SK-N-DZ (cell line): ENCODE data around the gene BTBD9.
"Not testable (repeated sequence)": the region's sequence is repeated elsewhere in the genome, so short reads cannot be mapped to it uniquely, and the experiment has no call there.

ENCODE experiments used
- DNase-seq: peaks from one replicate; pipeline ENCODE4 v3.0.0-alpha.2; 2015; ENCODE audit warnings: low spot score

Gene BTBD9

DNA sequence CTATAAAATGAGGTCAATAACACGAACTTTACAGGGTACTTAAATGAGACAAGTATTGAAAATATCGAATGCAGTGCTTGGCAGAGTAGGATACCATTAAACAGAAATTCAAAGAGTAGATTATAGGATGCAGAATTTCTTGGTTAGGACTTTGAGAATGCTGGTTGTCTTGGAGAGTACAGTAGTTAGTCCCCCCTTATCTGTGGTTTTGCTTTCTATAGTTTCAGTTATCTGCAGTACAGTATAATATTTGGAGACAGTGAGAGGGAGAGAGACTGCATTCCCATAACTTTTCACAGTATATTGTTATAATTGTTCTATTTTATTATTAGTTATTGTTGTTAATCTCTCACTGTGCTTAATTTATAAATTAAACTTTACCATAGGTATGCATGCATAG is 290.5 kb downstream of the BTBD9 start:
- DNase-seq = no peak

DNA sequence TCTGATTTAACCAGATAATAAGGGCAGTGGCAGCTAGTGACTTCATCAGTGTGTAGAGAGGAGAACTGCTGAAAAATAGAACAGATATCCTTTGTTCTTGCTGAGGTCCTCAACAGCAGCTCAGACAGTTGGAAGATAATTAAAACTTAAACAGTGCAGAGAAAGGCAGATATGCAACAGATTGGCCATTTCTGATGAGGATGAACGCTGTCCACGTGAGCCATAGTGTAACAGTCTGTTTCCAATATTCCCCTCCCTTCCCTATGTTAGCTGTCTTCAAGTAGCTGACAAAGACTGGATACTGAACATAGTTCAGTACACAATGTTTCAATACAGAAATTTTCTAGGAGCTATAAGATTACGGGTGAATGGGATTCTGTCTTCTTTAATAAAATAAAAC is 291.4 kb downstream of the BTBD9 start:
- DNase-seq = no peak

DNA sequence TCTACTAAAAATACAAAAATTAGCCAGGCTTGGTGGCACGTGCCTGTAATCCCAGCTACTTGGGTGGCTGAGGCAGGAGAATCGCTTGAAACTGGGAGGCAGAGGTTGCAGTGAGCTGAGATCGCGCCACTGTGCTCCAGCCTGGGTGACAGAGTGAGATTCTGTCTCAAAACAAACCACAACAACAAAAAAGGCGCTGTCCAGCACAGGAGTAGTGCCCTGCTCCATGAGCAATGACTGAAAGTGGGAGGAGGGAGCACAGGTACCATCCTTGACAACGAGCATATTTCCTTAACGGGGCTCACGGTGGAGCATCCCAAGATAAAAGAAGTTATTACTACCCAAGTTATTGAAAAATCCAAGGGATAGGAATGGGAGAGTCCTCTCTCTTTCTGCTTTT is 291.9 kb downstream of the BTBD9 start:
- DNase-seq = not testable (repeated sequence)

DNA sequence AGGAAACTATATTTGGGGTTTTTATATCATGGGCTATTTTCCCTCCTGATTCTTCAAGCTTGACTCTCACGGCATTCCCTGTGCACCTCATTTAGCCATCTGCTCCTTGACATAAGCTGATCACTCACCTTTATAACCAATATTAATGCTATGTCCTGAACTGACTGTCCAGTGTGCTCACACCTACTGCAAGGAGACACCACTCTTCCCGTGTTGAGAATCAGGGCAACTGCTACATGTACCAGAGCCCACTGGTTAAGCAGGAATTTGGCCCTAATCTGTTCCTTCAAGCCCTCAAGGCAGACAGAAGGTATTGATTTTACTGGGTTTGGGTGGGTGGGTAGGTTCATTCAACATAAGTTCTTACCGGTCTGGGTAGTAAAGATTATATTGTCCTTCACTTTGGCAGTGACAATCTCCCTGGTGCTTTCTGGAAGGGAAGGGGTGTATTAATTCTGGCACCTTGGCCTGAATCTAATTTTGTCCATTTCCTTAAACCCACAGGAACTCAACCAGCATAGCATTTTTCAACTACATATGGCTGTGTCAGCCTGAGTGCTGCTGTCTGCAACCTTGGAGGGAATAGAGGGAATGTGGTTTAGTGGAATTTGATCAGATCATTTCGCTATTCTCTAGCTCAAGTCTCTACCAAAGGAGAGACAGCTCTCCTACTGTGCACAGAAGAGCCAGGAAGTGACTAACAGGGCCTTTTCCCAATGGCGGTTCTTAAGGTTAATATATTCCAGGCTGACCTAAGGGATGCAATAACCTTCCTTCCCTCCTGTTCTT is 293.2 kb downstream of the BTBD9 start:
- DNase-seq = no peak

DNA sequence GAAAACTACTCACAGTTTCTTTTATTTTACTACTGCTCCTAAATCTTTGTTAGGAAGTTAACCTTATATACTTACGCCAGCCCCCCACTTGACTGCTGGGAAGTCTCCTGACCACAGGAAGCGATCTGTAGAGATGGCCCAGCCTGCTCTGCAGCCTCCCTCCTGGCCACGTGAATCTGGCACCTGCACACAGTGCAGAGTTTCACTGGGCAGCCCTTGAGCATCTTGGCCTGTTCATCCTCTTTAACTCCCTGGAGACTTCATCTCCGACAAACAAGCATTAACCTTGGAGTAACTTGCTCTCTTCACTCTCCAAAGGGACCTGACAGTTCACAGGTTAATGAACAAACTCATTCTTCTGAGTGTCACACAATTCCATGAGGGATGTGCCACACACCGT is 294.1 kb downstream of the BTBD9 start:
- DNase-seq = peak; percentile 61

DNA sequence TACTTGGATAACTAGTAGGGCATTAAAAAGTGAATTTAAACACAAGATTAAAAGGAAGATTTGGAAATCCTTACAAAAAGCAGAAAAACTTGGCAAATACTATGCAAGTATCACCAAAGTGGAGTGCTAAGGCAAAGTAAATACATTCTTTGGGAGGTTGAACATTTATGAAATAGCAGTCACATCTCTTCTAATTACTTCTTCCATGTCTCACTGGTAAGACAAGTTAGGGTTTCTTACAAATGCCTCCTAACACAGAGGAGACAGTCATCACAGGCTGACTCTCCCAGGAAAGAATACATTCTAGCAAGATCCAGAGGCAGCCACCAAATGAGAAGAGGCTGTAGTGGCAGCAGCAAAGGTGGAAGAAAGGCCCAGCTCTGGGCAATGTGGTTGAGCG is 298.2 kb downstream of the BTBD9 start:
- DNase-seq = no peak

DNA sequence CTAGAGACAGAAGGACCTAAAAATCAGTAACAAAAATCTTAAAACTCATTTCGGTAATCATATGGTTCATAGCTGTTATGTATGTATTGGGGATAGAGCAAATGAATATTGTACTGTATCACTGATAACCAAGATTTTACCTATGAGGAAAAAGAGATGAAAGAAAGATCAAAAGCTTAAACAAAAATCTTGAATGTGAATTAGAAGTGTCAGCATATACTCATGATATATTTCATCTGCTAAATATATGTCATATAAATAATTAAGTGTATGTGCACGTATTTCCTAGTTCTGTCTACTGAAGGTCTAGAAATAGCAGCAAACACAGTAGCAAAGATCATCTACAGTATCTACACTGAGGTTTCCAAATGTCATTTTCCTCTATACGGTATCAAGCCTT is 299.8 kb downstream of the BTBD9 start:
- no peak for DNase-seq

DNA sequence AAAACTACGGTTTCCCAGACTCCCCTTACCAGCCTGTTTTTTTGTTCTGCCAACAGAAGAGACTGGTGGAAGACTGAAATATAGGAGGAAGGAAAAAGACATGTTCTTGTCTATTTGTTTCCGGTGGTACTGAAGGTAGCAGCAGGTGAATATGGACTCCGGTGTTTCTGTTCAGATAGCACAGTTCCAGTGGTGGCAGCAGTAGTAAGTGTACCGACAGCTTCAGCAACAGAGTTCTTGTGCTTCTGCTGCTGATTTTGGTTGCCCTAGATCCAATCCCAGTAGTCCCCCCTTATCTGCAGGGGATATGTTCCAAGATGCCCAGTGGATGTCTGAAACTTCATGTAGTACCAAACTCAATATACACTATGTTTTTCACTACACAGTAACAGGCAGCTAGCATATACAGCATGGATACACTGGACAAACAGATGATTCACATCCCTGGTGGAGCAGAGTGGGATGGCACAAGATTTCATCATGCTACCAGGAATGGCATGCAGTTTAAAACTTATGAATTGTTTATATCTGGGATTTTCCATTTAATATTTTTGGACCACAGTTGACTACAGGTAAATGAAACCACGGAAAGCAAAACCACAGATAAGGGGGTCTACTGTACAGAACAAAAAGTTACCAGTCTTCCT is 301.8 kb downstream of the BTBD9 start:
- no peak for DNase-seq

DNA sequence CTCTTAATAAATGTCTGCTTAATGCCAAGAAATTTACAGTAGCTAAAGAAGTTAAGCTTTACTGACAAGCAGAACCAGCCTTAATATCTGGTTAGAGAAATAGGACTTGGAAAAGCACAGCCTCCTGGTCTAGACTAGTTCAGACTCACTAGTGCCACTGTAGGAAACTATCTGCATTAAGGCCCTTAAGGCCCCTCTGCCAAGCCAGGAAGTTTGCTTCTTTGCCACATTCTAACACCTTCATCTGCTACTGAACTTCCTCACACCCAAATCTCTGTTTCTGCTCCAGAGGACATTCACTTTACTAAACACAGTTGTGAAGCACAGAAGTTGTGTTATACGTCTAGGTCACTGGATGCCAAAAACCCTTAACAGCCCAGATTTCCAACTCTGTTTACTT is 302.8 kb downstream of the BTBD9 start:
- no peak for DNase-seq

DNA sequence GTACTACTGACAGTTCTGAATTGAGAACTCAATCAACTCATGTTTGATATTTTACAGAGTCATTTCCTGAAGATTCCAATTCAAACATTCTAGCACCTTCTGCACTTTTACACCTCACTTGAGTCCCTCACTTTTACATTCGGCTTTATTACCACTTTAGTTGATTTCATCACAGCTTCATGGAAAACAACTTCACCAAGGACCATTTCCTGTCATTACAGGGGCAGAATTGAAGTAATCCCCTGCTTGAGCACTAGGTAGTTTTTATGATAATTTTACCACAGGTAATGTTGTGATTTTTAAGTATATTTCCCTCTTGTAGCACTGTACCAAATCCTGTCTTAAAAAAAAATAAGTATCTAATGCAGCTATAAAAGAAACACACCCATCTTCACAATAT is 312.9 kb downstream of the BTBD9 start:
- DNase-seq = no peak

DNA sequence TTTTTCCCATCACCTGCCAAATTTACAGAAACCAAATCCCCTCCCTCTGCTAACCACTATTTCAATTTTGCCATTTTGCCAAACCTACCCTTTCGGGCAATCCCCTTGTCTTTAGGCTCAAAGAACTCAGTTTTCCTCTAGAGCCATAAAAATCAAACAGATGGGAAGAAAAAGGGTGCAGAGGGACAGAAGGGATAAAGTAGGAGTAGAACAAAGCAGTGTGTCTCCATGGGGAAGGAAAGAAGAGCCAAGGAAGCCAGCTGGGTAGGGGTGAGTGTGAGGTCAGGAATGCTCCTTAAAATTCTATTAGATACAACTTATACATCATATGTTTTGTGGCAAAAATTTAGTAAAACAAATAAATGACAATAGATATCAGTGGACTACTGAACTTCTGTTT is 316.5 kb downstream of the BTBD9 start:
- no peak for DNase-seq

DNA sequence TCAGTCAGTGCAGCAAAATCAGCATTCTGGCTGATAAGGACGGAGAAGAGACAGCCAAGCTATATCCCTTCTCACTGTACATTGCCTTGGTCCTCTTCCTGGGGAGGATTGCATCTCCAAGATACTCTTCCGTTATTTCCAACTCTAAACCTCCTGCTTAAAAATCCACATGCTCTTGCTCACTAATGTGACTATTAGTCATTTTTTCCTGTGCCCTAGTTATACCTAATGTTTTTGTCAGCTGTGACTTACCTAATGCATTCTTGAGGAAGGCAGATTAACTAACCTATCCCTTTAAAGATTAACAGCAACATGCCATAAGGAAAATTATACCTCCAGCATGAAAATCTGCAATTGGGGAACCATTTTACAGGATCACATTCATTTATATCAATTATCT is 317.6 kb downstream of the BTBD9 start:
- DNase-seq = no peak

DNA sequence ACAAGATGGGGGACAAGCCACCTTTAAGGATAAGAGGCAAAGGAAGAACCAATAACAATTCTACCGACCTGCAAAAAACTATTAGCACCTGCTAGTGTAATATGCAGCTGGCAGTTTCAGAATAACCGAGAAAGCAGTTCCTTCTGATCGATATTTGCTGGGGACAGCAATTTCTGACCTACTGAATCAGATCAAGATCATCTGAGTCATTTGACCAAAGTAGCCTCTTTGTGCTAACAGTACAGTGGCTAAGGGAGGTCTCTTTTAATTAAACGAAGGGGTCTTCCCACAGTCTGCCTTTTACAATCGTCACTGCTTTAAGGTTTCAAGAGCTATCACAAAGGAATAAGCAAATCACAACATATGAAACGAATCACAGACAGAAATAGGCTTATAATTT is 318.9 kb downstream of the BTBD9 start:
- no peak for DNase-seq

DNA sequence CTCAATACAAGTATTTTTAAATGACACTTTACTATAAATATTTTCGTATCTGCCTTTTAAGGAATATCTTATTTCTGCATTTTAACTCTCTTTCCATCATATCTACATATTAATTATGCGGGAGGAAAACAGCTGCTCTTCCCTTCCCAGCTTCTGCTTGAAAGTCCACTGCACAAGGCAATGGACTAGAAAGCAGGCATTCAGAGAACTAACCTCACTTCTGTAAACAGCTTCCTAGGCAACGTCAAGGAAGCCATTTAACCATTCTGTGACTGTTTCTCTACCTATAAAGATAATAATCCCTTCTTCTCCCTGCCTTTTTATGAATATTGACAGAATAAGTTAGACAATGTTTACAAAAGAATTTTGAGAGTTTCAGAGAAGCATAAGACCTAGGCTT is 319.4 kb downstream of the BTBD9 start:
- DNase-seq = no peak

DNA sequence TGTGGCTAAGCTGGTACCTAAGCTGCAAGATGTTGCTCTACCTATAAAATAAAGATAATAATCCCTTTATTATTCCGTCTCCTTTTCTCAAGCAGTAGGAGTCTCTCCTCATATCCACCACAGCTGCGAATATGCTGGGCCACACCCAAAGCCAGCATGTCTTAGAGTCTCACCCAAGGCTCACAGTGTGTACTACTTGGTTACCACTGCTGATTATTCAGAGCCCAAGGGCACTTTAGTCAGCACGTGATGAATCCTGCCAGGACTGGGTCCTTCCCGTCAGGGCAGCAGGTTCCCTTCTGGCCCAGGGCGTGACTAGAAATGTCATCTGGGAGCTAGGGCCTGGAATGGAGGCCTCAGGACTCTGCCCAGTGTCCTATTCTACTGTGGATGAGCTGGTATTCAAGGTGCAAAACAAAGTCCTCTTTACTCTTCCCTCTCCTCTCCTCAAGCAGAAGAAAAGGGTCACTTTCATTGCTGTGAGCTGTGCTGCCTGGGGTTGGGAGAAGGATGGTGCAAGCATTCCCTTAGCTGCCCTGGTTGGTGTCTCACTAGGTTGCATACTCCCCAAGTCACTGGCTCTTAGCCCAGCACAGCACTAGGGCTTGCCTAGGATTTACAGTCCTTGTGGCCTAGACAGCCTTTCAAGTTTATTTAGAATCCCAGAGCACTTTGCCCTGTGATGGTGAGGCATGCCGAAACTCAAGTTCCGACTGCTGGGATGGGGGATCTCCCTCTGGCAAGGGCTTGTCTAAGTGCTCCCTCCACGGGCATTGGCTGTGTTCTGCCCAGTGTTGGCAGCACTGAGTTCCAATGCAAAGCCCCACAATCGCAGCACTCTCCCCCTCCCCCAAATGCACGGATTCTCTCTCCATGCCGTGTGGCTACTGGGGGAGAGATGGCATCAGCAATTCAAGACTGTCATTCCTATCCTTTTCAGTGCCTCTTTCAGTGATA is 320.2 kb downstream of the BTBD9 start:
- DNase-seq = no peak

DNA sequence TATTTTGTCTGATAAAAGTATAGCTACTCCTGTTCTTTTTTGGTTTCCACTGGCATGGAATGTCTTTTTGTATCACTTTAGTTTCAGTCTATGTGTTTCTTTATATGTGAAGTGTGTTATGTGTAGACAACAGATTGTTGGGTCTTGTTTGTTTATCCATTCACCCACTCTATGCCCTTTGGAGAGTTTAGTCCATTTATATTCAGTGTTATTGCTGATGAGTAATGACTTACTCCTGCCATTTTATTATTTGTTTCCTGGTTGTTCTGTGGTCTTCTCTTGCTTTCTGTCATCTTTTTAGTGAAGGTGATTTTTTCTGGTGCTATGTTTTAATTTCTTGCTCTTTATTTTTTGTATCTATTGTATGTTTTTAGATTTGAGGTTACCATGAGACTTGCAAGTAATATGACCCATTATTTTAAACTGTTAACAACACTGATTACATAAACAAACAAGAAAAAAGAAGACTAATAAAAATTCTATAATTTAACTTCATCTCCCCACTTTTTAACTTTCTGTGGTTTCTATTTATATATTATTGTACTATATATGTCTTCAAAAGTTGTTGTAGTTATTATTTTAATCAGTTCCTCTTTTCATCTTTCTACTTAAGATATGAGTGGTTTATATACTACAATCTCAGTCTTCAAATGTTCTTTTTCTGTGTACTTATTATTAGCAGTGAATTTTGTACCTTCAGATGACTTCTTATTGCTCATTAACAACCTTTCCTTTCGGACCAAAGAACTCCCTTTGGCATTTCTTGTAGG is 323.4 kb downstream of the BTBD9 start:
- DNase-seq = no peak

DNA sequence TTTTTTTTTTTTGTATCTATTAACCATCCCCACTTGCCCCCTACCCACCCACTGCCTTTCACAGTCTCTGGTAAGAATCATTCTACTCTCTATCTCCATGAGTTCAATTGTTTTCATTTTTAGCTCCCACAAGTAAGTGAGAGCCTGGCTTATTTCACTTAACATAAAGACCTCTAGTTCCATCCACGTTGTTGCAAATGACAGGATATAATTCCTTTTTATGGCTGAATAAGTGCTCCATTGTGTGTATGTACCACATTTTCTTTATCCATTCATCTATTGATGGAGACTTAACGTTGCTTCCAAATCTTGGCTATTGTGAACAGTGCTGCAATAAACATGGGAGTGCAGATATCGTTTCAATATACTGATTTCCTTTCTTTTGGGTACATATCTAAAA is 328.5 kb downstream of the BTBD9 start:
- DNase-seq = no peak

DNA sequence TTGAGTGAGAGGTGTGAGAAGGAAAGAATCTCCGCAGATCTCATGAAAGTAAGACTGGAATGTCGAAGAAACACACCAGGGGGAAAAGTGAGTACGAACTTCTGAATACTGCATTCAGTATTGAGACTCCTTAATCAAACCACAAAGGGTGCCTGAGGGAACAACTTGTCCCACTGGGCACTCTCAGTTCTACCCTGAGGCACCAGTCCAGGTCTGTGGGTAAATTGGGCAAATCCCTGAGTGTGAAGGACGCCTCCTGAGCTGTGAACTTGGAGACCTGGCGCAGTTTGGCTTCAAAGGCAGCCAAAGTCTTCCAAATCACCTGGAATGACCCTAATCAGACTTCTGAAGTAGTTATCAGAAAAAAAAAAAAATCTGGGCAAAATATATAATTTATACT is 329.7 kb downstream of the BTBD9 start:
- DNase-seq = no peak

DNA sequence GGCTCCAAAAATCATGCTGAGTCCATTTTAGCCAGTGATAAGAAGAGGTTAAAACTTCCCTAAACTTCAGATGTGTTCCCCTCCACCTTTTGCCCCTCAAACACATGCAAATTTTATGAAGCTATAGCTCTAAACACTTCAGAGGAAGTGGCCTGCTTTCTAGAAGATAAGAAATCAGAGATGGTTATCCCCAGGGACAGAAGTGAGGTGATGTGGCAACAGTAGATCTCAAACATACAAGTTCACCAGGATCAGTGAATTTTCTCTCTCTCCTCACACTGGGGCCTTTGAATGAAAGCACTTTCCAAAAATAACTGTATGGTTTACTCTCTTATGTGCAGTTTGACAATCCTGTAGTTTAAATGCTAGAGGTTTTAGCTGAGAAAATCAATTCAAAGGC is 332.0 kb downstream of the BTBD9 start:
- DNase-seq = peak; percentile 36

DNA sequence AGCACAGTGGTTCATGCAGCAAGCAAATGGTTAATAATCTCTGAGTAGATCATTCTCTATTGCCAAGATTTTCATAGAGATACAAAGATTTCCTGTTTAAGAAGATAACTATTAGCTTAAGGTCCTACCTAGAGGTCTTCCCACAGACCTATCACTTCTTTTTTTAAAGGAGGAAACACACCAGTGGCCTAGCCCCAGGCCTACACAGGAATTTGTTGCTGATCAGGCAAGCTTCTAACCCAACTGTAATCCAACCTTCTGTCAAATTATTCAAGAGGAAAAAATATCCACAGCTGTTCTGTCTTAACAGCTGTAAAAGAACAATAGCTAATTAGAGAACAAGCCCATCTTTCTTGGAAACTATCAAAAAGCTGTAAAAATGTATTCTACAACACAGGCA is 332.8 kb downstream of the BTBD9 start:
- DNase-seq = no peak

DNA sequence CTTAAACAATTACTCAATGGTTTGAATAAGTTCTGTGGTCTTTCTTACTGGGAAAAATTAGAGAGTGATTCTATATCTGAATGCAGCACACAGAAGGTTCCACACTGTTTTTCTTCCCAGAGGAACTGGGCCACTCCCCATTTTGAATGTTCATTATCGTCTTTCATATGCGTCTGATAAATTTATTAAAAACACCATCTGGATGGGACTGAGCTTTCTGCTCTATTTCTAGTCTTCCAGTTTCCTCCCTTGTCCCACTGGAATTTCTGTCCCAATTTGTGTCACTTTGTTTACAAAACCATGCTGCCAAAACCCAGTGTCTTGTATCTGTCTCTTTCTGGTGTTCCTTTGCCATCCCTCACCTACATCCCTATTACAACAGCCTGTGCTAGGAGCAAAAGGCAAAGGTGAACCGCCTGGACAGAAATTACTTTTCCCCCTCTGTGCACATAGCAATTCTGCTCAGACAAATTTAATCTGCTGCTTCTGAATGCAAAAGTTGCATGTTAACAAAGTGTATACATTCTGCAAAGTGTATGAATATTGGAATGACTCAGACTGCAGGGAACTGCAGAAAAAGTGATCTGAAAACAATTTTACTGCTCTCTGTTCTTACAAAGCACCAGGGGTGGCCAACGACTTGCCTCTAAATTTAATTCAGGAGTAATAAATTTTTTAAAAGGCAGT is 333.6 kb downstream of the BTBD9 start:
- DNase-seq = no peak
